NCI-H146 treated with DMSO at 0.1 percent for 48 hours (cell line): ENCODE results near the gene PNPLA8.
"Not testable (repeated sequence)": the region's sequence is repeated elsewhere in the genome, so short reads cannot be mapped to it uniquely, and the experiment has no call there.

Experiments
- DNase-seq: peaks from one replicate; lab custom pipeline; 2025; ENCODE audit not compliant: unreplicated experiment; lab: John Stamatoyannopoulos, UW

The PNPLA8 gene

GRCh38 chr7:108480311-108480710, 45.6 kb downstream of the PNPLA8 start:
- no peak for DNase-seq

DNA sequence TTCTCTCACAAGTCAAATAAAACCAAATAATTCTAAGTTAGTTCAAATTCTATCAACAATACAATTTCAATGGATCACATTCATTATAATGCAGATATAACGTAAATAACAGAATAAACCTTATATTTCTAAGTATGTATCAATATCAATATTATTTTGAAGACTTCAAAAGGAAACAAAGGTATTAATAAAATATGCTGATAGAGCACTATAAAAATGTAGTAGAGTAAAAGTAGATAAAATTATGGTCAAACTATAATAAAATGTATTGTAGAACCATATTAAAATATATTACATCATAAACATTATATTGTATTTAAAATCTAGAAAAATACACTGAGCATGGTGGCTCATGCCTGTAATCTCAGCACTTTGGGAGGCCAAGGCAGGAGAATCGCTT, 46.2 kb downstream of the PNPLA8 start:
- no peak for DNase-seq

DNA sequence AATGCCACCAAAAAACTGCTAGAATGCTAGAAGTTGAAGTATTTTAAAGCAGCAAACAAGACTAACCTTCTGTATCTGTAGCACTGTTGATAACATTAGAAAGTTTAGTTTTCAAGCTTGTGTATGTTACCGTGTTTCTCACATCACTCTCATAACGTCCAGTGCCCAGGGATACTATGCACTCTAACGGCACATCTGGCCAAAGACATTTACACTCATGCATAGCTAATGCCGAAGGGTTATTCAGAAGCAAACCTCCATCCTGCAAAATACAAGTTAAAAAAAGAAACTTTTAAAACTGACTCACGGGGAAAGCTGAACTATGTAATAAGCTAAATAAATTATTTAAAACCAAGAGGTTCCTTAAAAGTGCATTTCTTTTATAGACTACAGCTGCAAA, 46.8 kb downstream of the PNPLA8 start:
- no peak for DNase-seq

GRCh38 chr7:108468246-108468645, 57.7 kb downstream of the PNPLA8 start:
- no peak for DNase-seq

DNA sequence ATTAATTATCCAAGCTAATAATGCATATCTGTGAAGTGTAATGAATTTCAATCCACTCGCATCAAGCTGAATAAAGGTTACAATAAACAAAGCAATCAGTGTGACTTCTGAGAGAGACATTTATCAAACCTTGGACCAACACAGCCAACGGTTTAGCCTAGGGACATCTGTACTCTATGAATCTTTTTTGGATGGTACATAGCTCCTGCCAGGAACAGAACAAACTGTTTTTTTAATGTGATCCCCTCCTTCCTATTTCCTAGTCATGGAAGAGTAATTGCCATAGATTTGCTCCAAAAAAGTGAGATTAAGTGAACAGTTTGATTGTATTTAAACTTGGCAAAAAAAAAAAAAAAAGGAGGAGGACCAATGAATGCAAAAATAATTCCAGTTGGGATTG, 58.5 kb downstream of the PNPLA8 start:
- no peak for DNase-seq

GRCh38 chr7:108466322-108466721, 59.6 kb downstream of the PNPLA8 start:
- DNase-seq: not testable (repeated sequence)

DNA sequence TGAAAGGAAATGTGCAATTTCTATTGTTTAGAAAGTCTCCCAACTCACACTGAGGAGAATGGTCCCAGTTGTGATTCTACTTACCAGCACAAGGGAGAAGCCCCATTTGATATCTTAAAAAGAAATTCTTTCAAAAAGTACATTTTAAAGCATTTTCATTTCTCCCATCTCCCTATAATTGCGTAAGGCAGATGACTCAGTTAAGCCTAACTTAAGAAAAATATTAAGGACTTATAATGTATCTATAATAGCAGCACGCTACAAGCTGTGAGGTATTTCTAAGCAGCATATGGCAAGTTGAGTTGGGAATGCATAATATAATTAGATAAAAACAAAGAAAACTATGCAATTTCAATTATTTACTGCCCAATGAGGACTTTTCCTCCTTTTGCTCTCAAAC, 61.2 kb downstream of the PNPLA8 start:
- DNase-seq: no peak

GRCh38 chr7:108463613-108464012, 62.3 kb downstream of the PNPLA8 start:
- no peak for DNase-seq

DNA sequence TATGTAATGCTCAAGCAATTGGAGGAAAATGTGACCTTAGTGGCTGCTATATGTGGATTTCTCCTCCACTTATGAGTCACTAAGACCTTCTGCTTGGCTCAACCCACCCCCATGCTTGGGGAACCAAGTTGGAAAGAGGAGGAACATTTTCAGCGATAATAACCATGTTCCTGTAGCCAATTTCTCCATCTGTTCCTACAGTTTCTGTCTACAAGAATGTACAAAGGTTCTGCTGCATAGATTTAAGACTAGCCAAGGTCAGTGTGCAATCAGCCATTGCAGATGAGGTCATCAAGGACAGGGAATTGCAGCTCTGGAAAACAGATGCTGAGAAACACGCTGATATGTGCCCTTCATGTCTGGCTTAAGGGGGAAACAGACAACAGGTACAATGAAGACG, 64.1 kb downstream of the PNPLA8 start:
- no peak for DNase-seq

GRCh38 chr7:108460964-108461363, 65.0 kb downstream of the PNPLA8 start:
- no peak for DNase-seq

- peak; percentile 21 for DNase-seq
Measured at GRCh38 chr7:108459922-108460551, 65.9 kb downstream of the PNPLA8 start.

DNA sequence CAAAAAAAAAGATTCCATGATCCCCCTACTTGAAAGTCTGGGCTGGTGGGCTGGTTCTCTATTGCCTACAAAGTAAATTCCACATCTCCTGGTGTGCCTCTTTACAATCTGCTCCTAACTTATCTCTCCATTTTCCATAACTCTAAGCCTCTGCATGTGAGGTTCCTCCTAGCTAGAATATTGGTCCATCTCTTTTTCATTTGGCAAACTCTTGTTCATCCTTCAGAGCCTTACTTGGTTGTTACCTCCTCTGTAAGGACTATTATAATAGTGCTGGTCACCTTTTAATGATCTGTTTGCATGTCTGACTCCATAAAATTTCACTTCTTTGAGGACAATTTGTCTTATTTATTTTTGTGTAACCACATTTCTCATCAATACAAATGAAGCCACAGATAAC, 68.1 kb downstream of the PNPLA8 start:
- DNase-seq: no peak

GRCh38 chr7:108456845-108457540, 68.9 kb downstream of the PNPLA8 start:
- DNase-seq: no peak

DNA sequence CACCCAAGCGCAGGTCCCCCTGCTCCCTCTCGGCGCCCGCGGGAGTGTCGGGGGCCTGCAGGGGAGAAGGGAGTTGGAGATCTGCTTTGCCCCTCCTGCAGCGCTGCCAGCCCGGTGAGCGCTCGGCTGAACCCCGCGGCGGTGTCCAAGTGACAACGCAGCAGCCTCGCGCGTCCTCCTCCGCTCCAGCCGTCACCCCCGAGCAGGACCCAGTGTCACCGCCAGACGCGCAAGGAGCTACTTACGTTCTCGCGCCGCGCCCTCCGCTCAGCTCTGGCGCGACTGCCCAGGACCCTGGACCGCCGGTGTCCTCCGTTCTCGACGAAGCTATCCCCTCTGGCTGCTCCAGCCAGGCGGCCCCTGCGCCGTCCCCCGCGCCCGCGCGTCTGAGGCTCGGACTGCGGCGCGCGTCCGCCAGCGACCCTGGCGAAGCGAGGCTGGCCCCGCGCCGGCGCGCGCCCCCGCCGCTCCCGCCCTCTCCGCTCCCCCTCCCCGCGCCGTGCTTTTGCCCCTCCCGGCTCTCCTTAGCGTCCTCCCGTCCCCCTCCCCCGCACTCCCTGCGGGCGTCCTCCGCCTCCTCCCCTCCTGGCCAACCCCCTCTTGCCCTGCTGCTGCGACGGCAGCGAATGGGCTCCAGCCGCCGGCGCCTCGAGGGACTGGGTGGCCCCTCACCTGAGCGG, 69.8 kb downstream of the PNPLA8 start, which contains the start of gene NRCAM:
Gene NRCAM (minus strand): TSS at position 439 of the 680 bp plus-strand sequence. CDS start 216,372 bp downstream, outside the sequence.
- peak; percentile 91 for DNase-seq

GRCh38 chr7:108455551-108455997, 70.4 kb downstream of the PNPLA8 start:
- DNase-seq: no peak

- DNase-seq: peak; percentile 43
Measured at GRCh38 chr7:108454674-108455550, 71.0 kb downstream of the PNPLA8 start.

GRCh38 chr7:108454317-108454673, 71.6 kb downstream of the PNPLA8 start:
- DNase-seq: no peak

GRCh38 chr7:108453320-108453719, 72.6 kb downstream of the PNPLA8 start:
- DNase-seq: no peak

DNA sequence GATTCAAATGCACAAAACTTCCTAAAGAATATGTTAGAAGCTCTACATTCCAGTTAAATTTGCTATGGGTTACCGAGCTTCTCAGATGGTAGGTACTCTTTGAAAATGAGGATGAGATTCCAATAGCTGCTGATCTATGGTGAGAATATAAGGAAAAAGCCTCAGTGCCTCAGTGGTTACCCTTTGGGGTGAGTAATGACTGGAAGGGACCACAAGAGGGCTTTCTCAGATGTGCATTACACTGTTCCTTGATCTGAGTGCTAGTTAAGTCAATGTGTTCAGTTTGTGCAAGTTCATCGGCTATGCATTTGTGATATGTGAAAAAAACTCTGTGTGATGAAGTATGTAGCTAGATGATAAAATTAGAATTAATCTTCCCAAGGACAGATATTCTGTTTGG, 73.2 kb downstream of the PNPLA8 start:
- peak; percentile 13 for DNase-seq

- no peak for DNase-seq
Measured at GRCh38 chr7:108451296-108451848, 74.6 kb downstream of the PNPLA8 start.

GRCh38 chr7:108450160-108450559, 75.8 kb downstream of the PNPLA8 start:
- DNase-seq: no peak
